Brain microvascular endothelial cell (primary cell): ENCODE results near the gene GLCCI1.
A peak's percentile ranks its signal among the peaks of the same experiment; 100 is the strongest.

Experiments
- DNase-seq: peaks from one replicate; pipeline ENCODE4 v3.0.0-alpha.2; 2020
- H3K27ac ChIP-seq: fragments of 250-450 bp; sonication (Bioruptor Pico); 2 replicates; pipeline ENCODE4 v1.5.1; 2020; ENCODE audit warnings: mild to moderate bottlenecking, moderate library complexity
- H3K27me3 ChIP-seq: fragments of 250-450 bp; sonication (Bioruptor Pico); replicated peaks from 2 replicates; pipeline ENCODE4 v1.5.1; 2020; ENCODE audit warnings: mild to moderate bottlenecking
- H3K36me3 ChIP-seq: fragments of 250-450 bp; sonication (Bioruptor Pico); replicated peaks from 2 replicates; pipeline ENCODE4 v1.5.1; 2020; ENCODE audit warnings: mild to moderate bottlenecking
- H3K4me3 ChIP-seq: 2 replicates; pipeline ENCODE4 v1.5.1; 2011; ENCODE audit warnings: low read depth, mild to moderate bottlenecking, control low read depth, low read length, moderate library complexity
- CTCF ChIP-seq: IDR thresholded peaks from 2 replicates; pipeline ENCODE4 v1.5.1; 2011; ENCODE audit warnings: low read depth, mild to moderate bottlenecking, moderate library complexity, low read length, control low read depth, inconsistent platforms; ENCODE audit errors: missing control alignments
- in situ Hi-C: cut with HindIII; loops from 2 replicates; pipeline ENCODE4 v1.10.0; 2017; ENCODE audit warnings: low sequenced_read_pairs, low pct_ligation_motif_present

Gene GLCCI1

GRCh38 chr7:7946486-7946885 is 22.1 kb upstream of the GLCCI1 start:
- Histone ChIP-seq H3K4me3 (no peak overlapping the region), H3K27me3 (no peaks in the 10 kb centered on the region), H3K27ac (no peak overlapping the region), H3K36me3 (no peaks in the 10 kb centered on the region)
- TF ChIP-seq CTCF, result no peak
- DNase-seq, result no peak
- in situ Hi-C loops, result no loop called here

- Histone ChIP-seq H3K4me3 (no peak overlapping the region), H3K27ac (no peak overlapping the region), H3K36me3 (no peaks in the 10 kb centered on the region), H3K27me3 (no peaks in the 10 kb centered on the region)
- no peak for DNase-seq
- in situ Hi-C loops, result no loop called here
- no peak for TF ChIP-seq CTCF
Observed at GRCh38 chr7:7948232-7948631, 20.4 kb upstream of the GLCCI1 start.

- H3K36me3 ChIP-seq, result no peaks in the 10 kb centered on the region
- in situ Hi-C loops, result no loop called here
- H3K4me3 ChIP-seq, result no peak overlapping the region
- H3K27ac ChIP-seq, result no peak overlapping the region
- H3K27me3 ChIP-seq, result no peaks in the 10 kb centered on the region
- no peak for DNase-seq
- no peak for TF ChIP-seq CTCF
Observed at GRCh38 chr7:7953806-7954205, 14.8 kb upstream of the GLCCI1 start.

- no peak for DNase-seq
- Histone ChIP-seq H3K36me3 (no peaks in the 10 kb centered on the region), H3K27me3 (no peaks in the 10 kb centered on the region), H3K27ac (peak overlapping the region; percentile 49), H3K4me3 (no peak overlapping the region)
- no peak for TF ChIP-seq CTCF
- in situ Hi-C loops, result no loop called here
Observed at GRCh38 chr7:7956531-7957128, 12.0 kb upstream of the GLCCI1 start.

DNA sequence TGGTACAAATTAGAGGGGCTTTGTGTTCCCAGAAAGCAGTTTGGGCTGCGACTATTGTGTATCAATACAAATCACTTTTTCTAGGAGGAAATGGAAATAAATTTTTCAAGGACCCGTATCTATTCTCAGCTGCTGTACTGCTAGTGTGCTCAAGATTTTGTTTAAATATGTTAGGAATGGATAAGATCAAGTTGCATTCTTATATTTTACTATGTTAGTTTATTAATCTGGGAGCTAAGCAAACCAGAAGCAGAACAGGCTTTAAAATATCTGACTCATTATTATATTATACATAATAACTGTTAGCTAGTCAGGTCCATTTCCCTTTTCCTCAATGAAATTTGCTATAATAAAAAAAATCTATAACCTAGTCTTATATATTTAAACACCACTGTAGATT is 11.1 kb upstream of the GLCCI1 start:
- no peak for TF ChIP-seq CTCF
- Histone ChIP-seq H3K27ac (no peak overlapping the region), H3K4me3 (no peak overlapping the region), H3K36me3 (no peaks in the 10 kb centered on the region), H3K27me3 (no peaks in the 10 kb centered on the region)
- in situ Hi-C loops, result no loop called here
- no peak for DNase-seq

DNA sequence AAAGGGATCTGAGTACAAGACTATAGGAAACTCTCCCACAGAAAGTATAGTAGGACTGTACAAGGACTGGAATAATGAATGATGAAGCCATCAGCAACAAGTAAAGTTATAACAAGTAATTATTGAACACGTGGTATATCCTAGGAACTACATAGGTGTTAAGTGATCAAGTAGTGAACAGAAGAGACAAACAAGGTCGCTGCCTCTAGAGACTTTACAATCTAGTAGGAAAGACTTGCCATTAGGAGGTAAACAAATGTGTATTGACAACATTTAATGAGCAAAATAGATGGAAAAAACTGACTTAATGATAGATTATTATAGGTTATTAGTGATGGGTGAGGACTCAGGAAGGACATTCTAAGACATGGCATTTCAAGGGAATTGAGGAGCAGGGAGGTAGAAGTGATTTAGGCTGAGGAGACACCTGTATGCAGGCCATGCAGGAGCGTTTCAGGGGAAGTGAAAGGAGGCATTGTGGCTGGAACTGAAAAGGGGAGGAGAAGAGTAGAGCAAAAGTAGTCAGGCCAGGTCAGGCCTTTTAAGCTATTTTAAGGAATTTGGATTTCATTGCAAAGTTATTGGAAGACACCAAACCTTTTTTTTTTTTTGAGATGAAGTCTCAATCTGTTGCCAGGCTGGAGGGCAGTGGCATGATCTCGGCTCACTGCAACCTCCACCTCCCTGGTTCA is 8.5 kb upstream of the GLCCI1 start:
- Histone ChIP-seq H3K36me3 (no peaks in the 10 kb centered on the region), H3K27me3 (no peaks in the 10 kb centered on the region), H3K27ac (no peak overlapping the region), H3K4me3 (no peak overlapping the region)
- DNase-seq, result no peak
- in situ Hi-C loops, result no loop called here
- TF ChIP-seq CTCF, result no peak
